GM21526 (cell line): ENCODE data around the gene STX17.
"Not testable (repeated sequence)": the region's sequence is repeated elsewhere in the genome, so short reads cannot be mapped to it uniquely, and the experiment has no call there.

Source experiments
- ATAC-seq: cut with Tn5 transposase; IDR thresholded peaks from one replicate; pipeline ENCODE4 v1.9.1; 2021; ENCODE audit warnings: moderate library complexity; ENCODE audit not compliant: unreplicated experiment, low FRiP score

Gene STX17

GRCh38 chr9:99966001-99966400, 59.5 kb downstream of the STX17 start:
- no peak for ATAC-seq

DNA sequence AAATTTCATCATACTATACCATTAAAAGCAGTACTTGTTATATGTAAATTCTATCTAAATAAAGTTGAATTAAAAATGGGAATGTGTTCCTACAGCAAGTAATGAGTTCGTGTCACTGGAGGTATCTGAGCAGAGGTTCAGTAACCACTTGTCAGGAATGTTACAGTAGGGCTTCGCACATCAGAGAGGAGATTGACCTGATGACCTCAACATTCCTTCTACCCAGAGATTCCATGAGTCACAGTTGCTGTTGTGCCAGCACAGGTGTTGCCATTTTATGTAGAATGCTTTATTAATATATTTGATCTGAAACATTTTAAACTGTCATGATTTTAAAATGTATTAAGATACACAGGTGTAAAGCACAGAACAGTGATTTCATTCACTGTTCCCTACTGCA, 60.3 kb downstream of the STX17 start:
- ATAC-seq = no peak

DNA sequence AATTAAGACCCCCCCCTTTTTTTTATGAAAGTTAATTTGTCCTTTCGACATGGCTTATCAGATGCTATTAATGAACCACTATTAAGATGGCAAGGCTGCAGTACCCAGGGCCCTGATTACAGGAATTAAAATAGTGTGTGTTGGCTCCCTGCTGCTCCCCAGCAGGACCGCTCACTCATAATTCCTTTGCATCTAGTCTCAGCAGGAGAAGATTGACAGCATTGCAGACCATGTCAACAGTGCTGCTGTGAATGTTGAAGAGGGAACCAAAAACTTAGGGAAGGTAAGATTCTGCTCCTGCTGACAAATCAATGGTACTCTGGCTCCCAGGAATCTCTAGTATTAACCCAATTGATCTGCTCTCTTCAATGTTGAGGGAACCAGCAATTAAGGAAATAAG, 61.0 kb downstream of the STX17 start:
- no peak for ATAC-seq

- ATAC-seq = no peak
Observed at GRCh38 chr9:99970481-99970880, 64.0 kb downstream of the STX17 start.

- ATAC-seq = no peak
Observed at GRCh38 chr9:99971410-99971809, 65.0 kb downstream of the STX17 start.

- no peak for ATAC-seq
Observed at GRCh38 chr9:99973455-99973854, 67.0 kb downstream of the STX17 start.

DNA sequence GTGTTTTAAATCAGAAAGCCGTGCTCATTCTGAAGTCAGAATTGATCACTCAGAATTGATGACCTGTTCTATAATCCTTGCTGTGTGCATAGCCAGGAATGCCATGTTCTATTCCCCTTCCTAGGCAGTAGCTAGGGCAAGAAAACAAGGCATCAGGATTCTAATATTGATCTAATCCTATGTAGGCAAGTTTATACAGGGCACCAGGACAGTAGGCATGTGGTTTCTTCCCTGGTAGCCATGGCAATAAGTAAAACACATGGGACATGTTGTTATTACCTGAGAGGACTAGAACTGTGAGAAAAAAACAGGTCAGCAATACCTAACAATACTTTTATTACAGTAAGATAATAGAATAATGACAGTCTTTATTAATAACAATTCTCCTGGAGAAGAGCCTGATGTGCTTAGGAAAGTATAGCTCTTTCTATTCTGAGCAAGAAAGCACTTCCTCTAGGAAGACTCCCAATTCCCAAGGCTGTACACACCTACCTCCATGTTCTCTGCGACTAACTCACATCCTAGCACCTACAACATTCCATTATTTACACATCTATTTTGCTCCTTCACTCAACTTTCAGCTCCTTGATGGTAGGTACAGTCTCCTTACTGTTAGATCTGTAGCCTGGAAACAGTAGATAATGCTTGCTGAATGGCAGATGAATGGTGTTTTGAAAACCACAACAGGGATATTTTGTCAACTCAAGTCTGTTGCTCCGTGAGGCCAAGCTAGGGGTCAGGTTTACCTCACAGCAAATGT, 70.8 kb downstream of the STX17 start:
- no peak for ATAC-seq

DNA sequence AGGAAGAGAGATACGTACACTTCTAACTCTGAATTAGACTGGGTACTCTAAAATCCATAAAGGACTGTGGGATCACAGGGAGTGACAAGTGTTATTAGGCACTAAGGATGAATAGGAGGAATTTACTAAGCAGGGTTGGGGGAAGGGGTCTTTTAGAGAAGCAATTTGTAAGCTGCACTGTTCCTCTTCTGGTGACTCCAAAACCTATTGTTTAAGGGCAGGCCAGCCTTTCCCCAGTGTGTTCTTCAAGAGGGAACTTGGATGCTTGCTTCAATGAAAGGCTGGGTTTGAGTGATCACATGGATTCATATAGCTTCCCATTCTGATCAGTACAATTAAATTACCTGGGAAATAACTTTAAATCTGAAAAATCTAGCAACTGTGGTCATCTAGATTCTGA, 71.8 kb downstream of the STX17 start:
- no peak for ATAC-seq

DNA sequence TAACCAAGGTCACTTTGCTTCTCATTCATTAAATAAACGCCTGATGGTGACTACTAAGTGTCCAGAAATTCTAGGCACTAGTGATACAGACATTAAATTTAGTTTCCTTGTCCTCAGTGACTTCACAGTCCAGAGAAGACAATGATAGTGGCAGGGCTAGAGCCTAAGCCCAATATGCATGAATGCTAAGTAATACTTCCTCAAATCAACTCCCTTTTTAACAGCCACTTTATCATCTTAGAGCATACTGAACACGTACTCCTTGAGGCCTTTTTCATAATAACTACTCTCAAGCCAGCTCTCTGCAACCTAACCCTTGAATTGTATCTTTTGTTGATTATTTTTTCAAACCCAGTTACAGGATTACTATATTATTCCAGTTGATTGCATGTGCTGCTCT, 74.1 kb downstream of the STX17 start:
- no peak for ATAC-seq

DNA sequence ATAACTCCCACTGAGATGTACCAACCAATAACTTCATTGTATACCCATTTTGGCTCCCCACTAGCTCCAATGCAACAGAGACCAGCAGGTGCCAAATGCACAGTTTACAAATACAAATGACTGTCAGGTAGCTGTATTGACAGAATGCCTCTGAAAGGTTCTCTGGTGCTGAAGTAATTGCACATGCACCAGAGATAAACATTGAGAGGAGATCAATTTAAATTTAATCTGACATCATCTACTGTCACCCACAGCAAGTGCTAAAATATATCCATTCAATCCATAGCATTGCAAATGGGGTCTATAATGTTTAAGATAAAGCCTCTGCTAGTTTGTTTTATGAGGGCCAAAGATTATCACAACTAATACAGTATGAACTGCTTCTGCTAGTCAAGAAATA, 80.2 kb downstream of the STX17 start:
- no peak for ATAC-seq

GRCh38 chr9:99990508-99990907, 84.1 kb downstream of the STX17 start:
- ATAC-seq = not testable (repeated sequence)

GRCh38 chr9:99998266-99998665, 91.8 kb downstream of the STX17 start:
- no peak for ATAC-seq

DNA sequence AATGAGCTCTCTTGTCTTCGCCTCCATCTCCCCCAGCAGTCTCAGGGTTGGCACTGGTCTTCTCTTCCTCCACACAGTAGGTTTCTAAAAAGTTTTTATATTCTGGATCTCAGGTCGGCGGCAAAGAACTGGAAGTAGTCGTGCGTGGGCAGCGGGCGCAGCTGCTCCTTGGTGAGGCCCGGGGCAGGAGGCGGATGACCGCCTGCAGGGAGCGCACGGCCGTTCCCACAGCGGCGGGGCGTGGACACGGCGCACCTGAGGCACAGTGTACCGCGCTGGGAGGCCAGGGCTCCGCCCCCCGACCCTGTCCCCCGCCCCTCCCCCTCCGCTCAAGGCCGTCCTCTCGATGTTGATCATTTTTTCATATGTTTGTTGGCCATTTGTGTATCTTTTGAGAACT, 92.4 kb downstream of the STX17 start:
- ATAC-seq = no peak

DNA sequence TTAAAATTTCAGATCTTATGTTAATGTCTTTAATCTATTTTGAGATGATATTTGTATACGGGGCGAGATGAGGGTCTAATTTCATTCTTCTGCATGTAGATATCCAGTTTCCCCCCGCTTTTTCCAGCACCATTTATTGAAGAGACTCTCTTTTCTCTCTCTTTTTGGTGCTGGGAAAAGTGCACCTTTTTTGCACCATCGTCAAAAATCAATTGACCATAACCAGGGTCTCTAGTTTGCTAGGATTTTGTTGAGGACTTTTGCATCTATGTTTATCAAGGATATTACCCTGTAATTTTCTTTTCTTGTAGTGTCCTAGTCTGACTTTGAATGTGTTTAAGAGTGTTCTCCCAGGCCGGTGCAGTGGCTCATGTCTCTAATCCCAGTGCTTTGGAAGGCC, 93.3 kb downstream of the STX17 start:
- ATAC-seq = no peak

DNA sequence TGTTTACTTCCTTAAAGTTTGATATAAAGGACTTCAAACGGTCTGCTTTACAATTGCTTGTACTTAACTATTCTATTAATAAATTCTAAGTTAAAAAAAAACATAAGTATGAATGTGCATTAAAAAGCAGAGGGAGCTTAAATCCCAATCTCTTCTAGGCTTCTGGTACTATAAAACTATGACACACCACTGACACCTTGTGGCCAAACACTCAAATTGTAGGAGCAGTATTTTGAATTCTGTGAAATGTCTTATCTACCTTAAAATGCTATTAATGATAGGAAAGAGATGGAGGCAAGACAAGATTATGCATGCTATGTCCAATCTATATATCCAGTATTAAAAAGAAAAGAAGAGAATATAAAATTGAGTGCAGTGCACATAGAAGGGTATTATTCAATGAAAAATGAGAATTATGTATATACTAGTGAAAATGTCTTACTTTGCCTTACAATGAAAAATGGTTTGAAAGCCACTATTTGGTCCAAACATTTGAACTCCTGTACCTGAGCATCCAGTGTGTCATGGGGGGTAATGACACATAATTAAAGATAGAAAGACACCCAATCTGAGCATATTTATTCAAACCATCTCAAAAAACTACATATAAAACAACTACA, 104.7 kb downstream of the STX17 start:
- ATAC-seq = no peak

GRCh38 chr9:100012279-100012678, 105.8 kb downstream of the STX17 start:
- ATAC-seq = no peak

GRCh38 chr9:100013573-100013972, 107.1 kb downstream of the STX17 start:
- no peak for ATAC-seq

GRCh38 chr9:100014846-100015245, 108.4 kb downstream of the STX17 start:
- ATAC-seq = no peak

DNA sequence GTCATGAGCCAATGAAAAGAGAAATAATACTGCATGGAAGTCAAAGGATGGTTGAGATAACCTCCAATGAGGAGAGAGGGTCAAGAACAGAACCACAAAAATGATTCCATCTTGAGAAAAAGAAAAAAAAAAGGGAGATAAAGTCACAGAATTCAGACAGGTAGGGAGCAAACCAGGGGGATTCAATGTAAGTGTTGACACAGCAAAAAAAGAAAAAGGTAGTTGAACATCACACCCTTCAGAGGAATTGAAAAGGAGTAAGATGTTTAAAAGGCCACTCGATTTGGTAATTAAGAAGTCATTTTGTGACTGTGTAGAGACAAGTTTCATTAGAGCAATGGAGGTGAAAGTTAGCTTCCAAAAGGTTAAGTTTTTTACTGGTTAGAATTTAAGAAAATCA, 113.1 kb downstream of the STX17 start:
- ATAC-seq = no peak
